H1 (cell line): ENCODE results near the gene RTTN. TPM values are rescaled to one million over a fixed set of nuclear protein-coding genes. Genes with fewer than 3 reads are reported as not detected.
A peak's percentile ranks its signal among the peaks of the same experiment; 100 is the strongest.

Experiments used
- CTCF ChIA-PET: fragments of 300-600 bp; sonication (Branson Sonifier 250); formaldehyde crosslinking; loops from one replicate; lab custom pipeline; 2021; ENCODE audit not compliant: partially characterized antibody; lab: Charles Lee
- POLR2A ChIA-PET: fragments of 300-600 bp; sonication (Branson Sonifier 250); formaldehyde crosslinking; loops from one replicate; lab custom pipeline; 2021; ENCODE audit warnings: inconsistent platforms; ENCODE audit not compliant: partially characterized antibody; lab: Charles Lee
- DNase-seq, 2 experiments: peaks; one replicate each; pipeline versions ENCODE4 v3.0.0 to v3.0.0-alpha.2; 2010 to 2022; ENCODE audit warnings: low spot score in 2 of 2, low read depth in 1 of 2, mixed read lengths in 1 of 2
- FAIRE-seq: peaks from 2 replicates; lab custom pipeline; 2011; peaks lifted over from hg19 to GRCh38; lab: Jason Lieb, UNC
- H2AFZ ChIP-seq: 2 replicates; pipeline ENCODE4 v1.8.1; 2012; ENCODE audit warnings: low read length, inconsistent platforms
- H2AK5ac ChIP-seq: 2 replicates; pipeline ENCODE4 v1.6.1; 2013; ENCODE audit warnings: low read depth, low read length
- H2BK120ac ChIP-seq: replicated peaks from 2 replicates; pipeline ENCODE3; 2013; ENCODE audit warnings: low read depth, low read length, inconsistent platforms
- H2BK12ac ChIP-seq: 2 replicates; pipeline ENCODE4 v1.6.1; 2013; ENCODE audit warnings: low read depth, low read length
- H2BK15ac ChIP-seq: 2 replicates; pipeline ENCODE4 v1.6.1; 2013; ENCODE audit warnings: low read length
- H2BK20ac ChIP-seq: 2 replicates; pipeline ENCODE4 v1.6.1; 2013; ENCODE audit warnings: low read length
- H2BK5ac ChIP-seq: 2 replicates; pipeline ENCODE4 v1.6.1; 2013; ENCODE audit warnings: low read depth, low read length
- H3K14ac ChIP-seq: 2 replicates; pipeline ENCODE4 v1.6.1; 2013; ENCODE audit warnings: inconsistent platforms; ENCODE audit not compliant: insufficient read length
- H3K18ac ChIP-seq: 2 replicates; pipeline ENCODE4 v1.6.1; 2013; ENCODE audit warnings: low read length; ENCODE audit errors: extremely low read depth
- H3K23ac ChIP-seq: 2 replicates; pipeline ENCODE4 v1.6.1; 2013; ENCODE audit warnings: inconsistent platforms; ENCODE audit not compliant: insufficient read length
- H3K23me2 ChIP-seq: 2 replicates; pipeline ENCODE4 v1.6.1; 2013; ENCODE audit warnings: low read depth, low read length
- H3K27ac ChIP-seq: 2 replicates; pipeline ENCODE4 v1.6.1; 2011; ENCODE audit warnings: low read depth, low read length, inconsistent platforms
- H3K27me3 ChIP-seq, 4 experiments: replicated peaks in 1 of 4; 1 replicate in 1 of 4; 2 replicates in 3 of 4; pipeline versions ENCODE4 v1.6.1 to v1.8.1; 2011 to 2013; ENCODE audit warnings: low read length in 3 of 4, mild to moderate bottlenecking in 3 of 4, inconsistent platforms in 2 of 4, mixed read lengths in 2 of 4, moderate library complexity in 1 of 4; ENCODE audit not compliant: control insufficient read depth in 3 of 4, insufficient read depth in 3 of 4; ENCODE audit errors: extremely low read depth in 1 of 4
- H3K36me3 ChIP-seq, 4 experiments: 2 replicates each; pipeline versions ENCODE4 v1.6.1 to v1.8.1; 2011 to 2013; ENCODE audit warnings: mild to moderate bottlenecking in 4 of 4, low read length in 3 of 4, moderate library complexity in 2 of 4, control low read depth in 1 of 4, inconsistent platforms in 1 of 4; ENCODE audit not compliant: insufficient read depth in 4 of 4, control insufficient read depth in 2 of 4
- H3K4ac ChIP-seq: replicated peaks from 2 replicates; pipeline ENCODE3; 2013; ENCODE audit warnings: low read length, low read depth, mixed read lengths, inconsistent platforms; ENCODE audit not compliant: insufficient read length
- H3K4me1 ChIP-seq, 4 experiments: replicated peaks in 1 of 4; 1 replicate in 1 of 4; 2 replicates in 3 of 4; pipeline versions ENCODE4 v1.6.1 to v1.8.1; 2011 to 2013; ENCODE audit warnings: low read length in 3 of 4, inconsistent platforms in 2 of 4, mixed read lengths in 1 of 4; ENCODE audit not compliant: insufficient read depth in 4 of 4, control insufficient read depth in 3 of 4
- H3K4me2 ChIP-seq, 2 experiments: 2 replicates each; pipeline versions ENCODE4 v1.6.1 to v1.8.1; 2011 to 2013; ENCODE audit warnings: low read depth in 2 of 2, low read length in 2 of 2, control low read depth in 1 of 2, inconsistent platforms in 1 of 2, mild to moderate bottlenecking in 1 of 2; ENCODE audit not compliant: insufficient read depth in 1 of 2
- H3K4me3 ChIP-seq, 4 experiments: fragments of 200-600, 300-600 bp in 1 of 4; sonication (generic), shearing (Covaris generic), sonication (Bioruptor Twin) in 1 of 4; 2 replicates each; pipeline versions ENCODE4 v1.5.1 to v1.8.1; 2011 to 2016; ENCODE audit warnings: low read length in 4 of 4, low read depth in 3 of 4, control low read depth in 2 of 4, inconsistent platforms in 2 of 4, mild to moderate bottlenecking in 2 of 4, mixed read lengths in 1 of 4, moderate library complexity in 1 of 4; ENCODE audit not compliant: insufficient read depth in 2 of 4; ENCODE audit errors: extremely low read depth in 1 of 4
- H3K56ac ChIP-seq: replicated peaks from 2 replicates; pipeline ENCODE3; 2013; ENCODE audit warnings: low read depth, mild to moderate bottlenecking, mixed read lengths, low read length, inconsistent platforms; ENCODE audit not compliant: insufficient read length
- H3K79me1 ChIP-seq: 2 replicates; pipeline ENCODE4 v1.6.1; 2013; ENCODE audit warnings: low read depth, low read length, control low read depth
- H3K79me2 ChIP-seq, 2 experiments: 2 replicates each; pipeline versions ENCODE4 v1.6.1 to v1.8.1; 2012 to 2013; ENCODE audit warnings: low read length in 2 of 2, mild to moderate bottlenecking in 2 of 2, inconsistent platforms in 1 of 2; ENCODE audit not compliant: insufficient read depth in 2 of 2, control insufficient read depth in 1 of 2
- H3K9ac ChIP-seq, 4 experiments: replicated peaks in 1 of 4; 1 replicate in 1 of 4; 2 replicates in 3 of 4; pipeline versions ENCODE4 v1.6.1 to v1.8.1; 2011 to 2013; ENCODE audit warnings: low read depth in 3 of 4, low read length in 3 of 4, control low read depth in 2 of 4, mild to moderate bottlenecking in 2 of 4, moderate library complexity in 2 of 4, inconsistent platforms in 1 of 4; ENCODE audit errors: extremely low read depth in 1 of 4
- H3K9me3 ChIP-seq, 2 experiments: 2 replicates each; pipeline versions ENCODE4 v1.6.1 to v1.8.1; 2012 to 2013; ENCODE audit warnings: mild to moderate bottlenecking in 2 of 2, moderate library complexity in 2 of 2, control low read depth in 1 of 2, inconsistent platforms in 1 of 2, low read depth in 1 of 2, low read length in 1 of 2, mixed read lengths in 1 of 2; ENCODE audit not compliant: insufficient read depth in 2 of 2
- H4K20me1 ChIP-seq, 2 experiments: replicated peaks in 1 of 2; 2 replicates each; pipeline versions ENCODE3 to v1.8.1; 2011 to 2013; ENCODE audit warnings: inconsistent platforms in 2 of 2, low read length in 2 of 2, mild to moderate bottlenecking in 1 of 2; ENCODE audit not compliant: insufficient read depth in 2 of 2, control insufficient read depth in 1 of 2
- H4K5ac ChIP-seq: 2 replicates; pipeline ENCODE4 v1.6.1; 2013; ENCODE audit warnings: low read length, low read depth, mixed read lengths, inconsistent platforms; ENCODE audit not compliant: insufficient read length
- H4K8ac ChIP-seq: 2 replicates; pipeline ENCODE4 v1.8.0; 2013; ENCODE audit warnings: mild to moderate bottlenecking, moderate library complexity, low read length, inconsistent platforms; ENCODE audit not compliant: insufficient read depth; ENCODE audit errors: extremely low read depth
- H4K91ac ChIP-seq: replicated peaks from 2 replicates; pipeline ENCODE3; 2013; ENCODE audit warnings: low read length, mixed read lengths, inconsistent platforms; ENCODE audit not compliant: insufficient read length
- JUND ChIP-seq: IDR thresholded peaks from 2 replicates; pipeline ENCODE4 v1.6.1; 2011; ENCODE audit warnings: mild to moderate bottlenecking, improper control_type of control experiment, low read length
- POLR2A ChIP-seq, 2 experiments: IDR thresholded peaks; 1 replicate in 1 of 2; 2 replicates in 1 of 2; pipeline ENCODE4 v1.6.1; 2011; ENCODE audit warnings: low read depth in 2 of 2, low read length in 2 of 2, mild to moderate bottlenecking in 2 of 2; ENCODE audit errors: control extremely low read depth in 1 of 2
- WGBS, 2 experiments: shearing (Covaris generic) in 1 of 2; methylation state at CpG; one replicate each; pipeline versions ENCODE4 v1.1.6 to v1.1.7; 2013 to 2015; ENCODE audit warnings: low lambda C conversion rate in 2 of 2, mixed read lengths in 2 of 2, inconsistent platforms in 1 of 2, low coverage in 1 of 2, missing lambda C conversion rate in 1 of 2; ENCODE audit not compliant: insufficient replicate concordance in 2 of 2, insufficient coverage in 1 of 2, insufficient read length in 1 of 2; ENCODE audit errors: extremely low coverage in 1 of 2, missing lambda C conversion rate in 1 of 2; 5-methylcytosine and 5-hydroxymethylcytosine counted together
- polyA plus RNA-seq, 7 experiments: library from polyadenylated mRNA; depleted of rRNA in 3 of 7; stranded (reverse) in 5 of 7; unstranded in 2 of 7; fragments of >200 nt in 5 of 7; fragments of 200-250 nt in 2 of 7; gene quantifications; 1 replicate in 5 of 7; 2 replicates in 1 of 7; 4 replicates in 1 of 7; pipeline versions ENCODE4 v1.2.1 to v1.2.3, GENCODE V29; 2011 to 2013; ENCODE audit warnings: missing spikeins in 2 of 7, mixed read lengths in 2 of 7
- total RNA-seq: library from RNA; stranded (reverse); fragmentation: NEBNext Ultra II Directional; extraction: Animal tissue kit (Norgen Biotek cat#: 25700); gene quantifications from 2 replicates; pipeline ENCODE4 v1.2.1, GENCODE V29; 2021

The RTTN gene
- total and polyA plus RNA-seq, 2 of the 8 experiments (the other 6 are each of a cell fraction or from before 2014, with no cell fraction given) = 9.1 to 21.4 TPM

DNA sequence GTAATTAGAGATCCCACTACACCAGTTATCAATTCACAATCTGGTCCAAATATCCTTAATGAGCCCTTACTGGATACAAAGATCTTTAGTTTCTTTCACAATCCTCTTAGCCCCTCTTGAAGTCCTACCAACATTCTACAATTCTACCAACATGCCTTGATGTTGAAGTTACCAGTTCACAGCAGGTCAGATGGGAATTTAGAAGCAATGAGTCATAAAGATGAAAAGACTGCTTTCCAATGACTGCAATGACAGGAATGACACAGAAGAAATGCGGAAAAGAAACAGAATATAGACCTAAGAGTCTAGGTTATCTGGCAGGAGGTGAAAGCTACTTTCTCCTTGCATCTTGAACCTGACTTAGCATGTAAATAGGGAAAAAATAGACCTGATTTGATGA, 24.5 kb downstream of the RTTN start:
- Histone ChIP-seq H2BK5ac (no peak overlapping the region), H4K20me1 (no peaks in the 10 kb centered on the region), H3K23me2 (no peaks in the 10 kb centered on the region), H3K9me3 (no peaks in the 10 kb centered on the region), H2BK15ac (no peak overlapping the region), H3K79me2 (no peaks in the 10 kb centered on the region), H4K5ac (no peak overlapping the region), H3K9ac (no peak overlapping the region), H3K27ac (no peak overlapping the region), H3K18ac (no peak overlapping the region), H3K4me1 (no peaks in the 10 kb centered on the region), H3K4ac (no peak overlapping the region), H2BK12ac (no peak overlapping the region), H3K23ac (no peak overlapping the region), H2AFZ (no peak overlapping the region), H3K27me3 (peaks cover 0 to 2% (median 0%) of the 10 kb centered on the region in 4 experiments; a peak in 1 of 7 replicates), H2AK5ac (no peak overlapping the region), H3K4me2 (no peak overlapping the region), H3K14ac (no peak overlapping the region), H2BK120ac (no peak overlapping the region), H2BK20ac (no peak overlapping the region), H4K8ac (no peak overlapping the region), H4K91ac (no peak overlapping the region), H3K36me3 (peaks cover 0 to 7% (median 0%) of the 10 kb centered on the region in 4 experiments; a peak in 2 of 8 replicates), H3K56ac (no peak overlapping the region), H3K79me1 (no peaks in the 10 kb centered on the region), H3K4me3 (no peak overlapping the region)
- FAIRE-seq = no peak
- 90% methylated on average over 1 of the region's 1 CpG; no CpG with 5 or more reads in 1 of the 2 experiments for WGBS, 2 experiments
- TF ChIP-seq POLR2A (IDR thresholded peaks at IDR 0.05; ENCODE audit: control extremely low read depth in 1 of 2, low read depth in 2 of 2, low read length in 2 of 2) (no peak), JUND (peak; percentile 40; the same call in 1 of the 2 replicates)
- POLR2A ChIA-PET = no interaction called here
- DNase-seq = no peak
- CTCF ChIA-PET = no interaction called here
